Karpas-422 (cell line): ENCODE results near the gene JARID2. TPM values are rescaled to one million over a fixed set of nuclear protein-coding genes. Genes with fewer than 3 reads are reported as not detected.

Experiments used
- DNase-seq: peaks from one replicate; pipeline ENCODE4 v3.0.0-alpha.2; 2015
- H2AFZ ChIP-seq: fragments of 200-600 bp; sonication (generic); 2 replicates; pipeline ENCODE4 v1.6.1; 2014; ENCODE audit warnings: antibody characterized with exemption, low read length, mixed read lengths
- H3K27ac ChIP-seq: fragments of 200-600 bp; sonication (generic); 2 replicates; pipeline ENCODE4 v1.5.1; 2014; ENCODE audit warnings: mild to moderate bottlenecking, low read length, moderate library complexity
- H3K27me3 ChIP-seq: fragments of 200-600 bp; sonication (generic); 2 replicates; pipeline ENCODE4 v1.6.1; 2014; ENCODE audit warnings: low read length, mixed read lengths
- H3K36me3 ChIP-seq: fragments of 200-600 bp; sonication (generic); 2 replicates; pipeline ENCODE4 v1.6.1; 2014; ENCODE audit warnings: low read length, mixed read lengths; ENCODE audit not compliant: insufficient read depth
- H3K4me1 ChIP-seq: fragments of 200-600 bp; sonication (generic); 2 replicates; pipeline ENCODE4 v1.6.1; 2014; ENCODE audit warnings: mild to moderate bottlenecking, low read length, mixed read lengths
- H3K4me2 ChIP-seq: fragments of 200-600 bp; sonication (generic); 2 replicates; pipeline ENCODE4 v1.6.1; 2014; ENCODE audit warnings: low read length, low read depth, mild to moderate bottlenecking; ENCODE audit not compliant: poor library complexity, severe bottlenecking
- H3K4me3 ChIP-seq: fragments of 200-600 bp; sonication (generic); 2 replicates; pipeline ENCODE4 v1.5.1; 2014; ENCODE audit warnings: mild to moderate bottlenecking, antibody characterized with exemption, low read length, mixed read lengths
- H3K79me2 ChIP-seq: fragments of 200-600 bp; sonication (generic); 2 replicates; pipeline ENCODE4 v1.6.1; 2014; ENCODE audit warnings: mild to moderate bottlenecking, low read length, mixed read lengths
- H3K9ac ChIP-seq: fragments of 200-600 bp; sonication (generic); 2 replicates; pipeline ENCODE4 v1.6.0; 2014; ENCODE audit warnings: low read length
- H3K9me2 ChIP-seq: fragments of 200-600 bp; sonication (generic), shearing (Covaris generic); replicated peaks from 2 replicates; pipeline ENCODE4 v1.6.0; 2014; ENCODE audit warnings: mild to moderate bottlenecking, low read length, moderate library complexity; ENCODE audit not compliant: insufficient read depth
- H3K9me3 ChIP-seq: fragments of 300-700, 200-600 bp; sonication (generic); 2 replicates; pipeline ENCODE4 v1.6.1; 2014; ENCODE audit warnings: low read length, mixed read lengths
- H4K20me1 ChIP-seq: fragments of 200-600 bp; sonication (generic); 2 replicates; pipeline ENCODE4 v1.6.1; 2014; ENCODE audit warnings: mild to moderate bottlenecking, antibody characterized with exemption, low read length, low read depth; ENCODE audit not compliant: insufficient read depth
- total RNA-seq: library from RNA; depleted of rRNA; stranded (reverse); fragments of >200 nt; shearing (Covaris generic); gene quantifications from 2 replicates; pipeline ENCODE4 v1.2.3, GENCODE V29; 2014; ENCODE audit warnings: low replicate concordance

Gene JARID2
- total RNA-seq, 1 experiment from 2014 or later, result 2.8 TPM

DNA sequence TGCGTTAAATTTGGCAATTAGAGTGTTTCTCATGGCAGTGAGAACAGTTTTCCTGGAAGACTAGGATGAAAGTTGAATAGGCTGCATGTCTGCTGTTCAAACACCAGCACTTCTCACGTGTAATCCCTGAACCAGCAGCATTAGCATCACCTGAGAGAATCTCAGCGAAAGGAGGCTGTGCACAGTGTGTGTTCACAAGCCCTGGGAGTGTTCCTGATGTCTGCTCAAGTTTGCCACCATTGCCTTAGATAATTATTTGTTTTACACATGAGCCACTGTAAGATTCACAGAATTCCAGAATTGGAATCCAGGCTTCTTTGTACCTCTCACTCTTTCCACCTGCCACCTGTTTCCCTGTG lies 117.3 kb downstream of the JARID2 start:
- H3K9me3 ChIP-seq, result no peaks in the 10 kb centered on the region
- no peak overlapping the region for H3K4me3 ChIP-seq
- no peaks in the 10 kb centered on the region for H3K36me3 ChIP-seq
- H3K4me2 ChIP-seq, result no peak overlapping the region
- no peak overlapping the region for H2AFZ ChIP-seq
- H3K27ac ChIP-seq, result no peak overlapping the region
- no peak for DNase-seq
- peaks cover 3% of the 10 kb centered on the region; the same call in 1 of the 2 replicates for H3K4me1 ChIP-seq
- H3K9ac ChIP-seq, result no peak overlapping the region
- H3K9me2 ChIP-seq, result no peaks in the 10 kb centered on the region
- H4K20me1 ChIP-seq, result peaks cover 73% of the 10 kb centered on the region
- H3K27me3 ChIP-seq, result no peaks in the 10 kb centered on the region
- no peaks in the 10 kb centered on the region for H3K79me2 ChIP-seq

DNA sequence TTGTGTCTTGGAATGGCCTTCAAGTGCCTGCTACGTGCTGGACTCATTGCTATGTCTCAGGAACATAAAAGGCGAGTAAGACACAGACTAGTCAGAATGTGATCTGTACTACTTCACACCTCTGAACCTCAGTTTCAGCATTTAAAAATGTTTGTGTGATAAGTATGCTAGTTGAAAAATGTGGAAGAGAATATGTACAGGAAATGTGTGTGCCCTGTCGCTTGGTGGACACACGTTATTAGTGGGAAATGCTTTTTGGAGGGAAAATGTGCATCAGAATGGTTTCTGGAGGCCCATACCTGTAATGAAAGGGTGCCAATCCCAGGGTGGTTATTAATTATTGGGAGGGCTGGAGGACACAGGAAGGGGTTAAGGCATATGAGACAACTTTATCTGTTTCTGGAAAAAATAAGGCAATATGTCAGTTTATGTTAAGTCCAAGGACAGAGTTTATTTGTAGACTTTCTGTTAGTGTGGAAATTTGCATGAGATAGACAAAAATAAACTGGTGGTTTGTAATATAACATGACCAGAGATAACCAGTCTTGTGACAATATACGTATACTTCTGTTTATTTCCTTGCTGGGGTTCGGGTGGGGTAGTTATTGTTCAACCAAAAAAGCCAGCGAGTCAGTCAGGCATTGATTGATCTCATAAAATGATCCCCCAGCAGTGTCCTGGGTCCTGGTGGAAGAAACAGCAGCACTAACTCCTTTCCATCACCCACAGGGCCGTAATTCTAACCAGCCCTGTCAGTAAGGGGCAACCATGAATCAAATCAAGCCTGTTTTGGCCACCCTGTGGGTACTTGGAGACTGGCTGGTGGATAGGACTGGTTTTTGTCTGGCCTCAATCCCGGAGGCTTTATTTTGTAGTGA lies 117.9 kb downstream of the JARID2 start:
- Histone ChIP-seq H3K4me1 (peaks cover 3% of the 10 kb centered on the region; the same call in 1 of the 2 replicates), H3K4me2 (no peak overlapping the region), H3K79me2 (no peaks in the 10 kb centered on the region)

DNA sequence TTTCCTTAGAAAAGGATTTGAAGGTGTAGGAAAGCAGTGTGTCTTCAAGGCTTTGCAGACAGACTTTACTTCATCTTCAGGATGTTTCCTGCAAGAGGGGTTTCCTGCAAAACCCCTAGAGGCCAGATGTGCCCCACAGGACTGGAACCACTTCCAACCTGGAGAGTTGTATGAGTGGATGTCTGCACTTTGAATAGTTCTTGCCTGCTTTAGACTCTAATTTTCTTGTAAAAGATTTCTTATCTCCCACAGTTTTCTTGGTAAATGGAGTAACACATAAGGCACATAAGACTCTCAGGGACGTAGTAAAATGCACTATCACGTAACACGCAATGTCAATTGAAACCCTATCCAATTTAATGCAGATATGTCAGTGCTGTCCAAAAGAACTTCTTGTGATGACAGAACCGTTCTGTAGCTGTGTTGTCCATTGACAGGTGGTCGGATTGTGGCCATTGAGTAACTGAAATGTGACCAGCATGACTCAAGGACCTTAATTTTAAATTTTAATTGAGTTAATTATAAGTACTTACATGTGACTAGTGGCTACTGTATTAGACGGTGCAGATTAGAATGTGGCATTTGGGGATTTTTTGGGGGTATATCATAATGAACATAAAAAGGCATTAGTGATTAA lies 118.7 kb downstream of the JARID2 start:
- Histone ChIP-seq H2AFZ (no peak overlapping the region), H3K4me2 (no peak overlapping the region), H3K4me3 (no peak overlapping the region), H3K9me2 (no peaks in the 10 kb centered on the region), H3K9ac (no peak overlapping the region), H4K20me1 (peaks cover 71% of the 10 kb centered on the region), H3K27me3 (no peaks in the 10 kb centered on the region), H3K79me2 (no peaks in the 10 kb centered on the region), H3K27ac (no peak overlapping the region), H3K9me3 (no peaks in the 10 kb centered on the region), H3K4me1 (peaks cover under 1% of the 10 kb centered on the region; the same call in 1 of the 2 replicates), H3K36me3 (no peaks in the 10 kb centered on the region)
- no peak for DNase-seq

More for the DNA sequence above, 117.9 kb downstream of the JARID2 start:
- Histone ChIP-seq H3K27ac (no peak overlapping the region), H3K36me3 (no peaks in the 10 kb centered on the region), H3K9me3 (no peaks in the 10 kb centered on the region), H2AFZ (no peak overlapping the region), H3K27me3 (no peaks in the 10 kb centered on the region), H3K9ac (no peak overlapping the region), H3K4me3 (no peak overlapping the region), H3K9me2 (no peaks in the 10 kb centered on the region), H4K20me1 (peaks cover 76% of the 10 kb centered on the region)
- no peak for DNase-seq

DNA sequence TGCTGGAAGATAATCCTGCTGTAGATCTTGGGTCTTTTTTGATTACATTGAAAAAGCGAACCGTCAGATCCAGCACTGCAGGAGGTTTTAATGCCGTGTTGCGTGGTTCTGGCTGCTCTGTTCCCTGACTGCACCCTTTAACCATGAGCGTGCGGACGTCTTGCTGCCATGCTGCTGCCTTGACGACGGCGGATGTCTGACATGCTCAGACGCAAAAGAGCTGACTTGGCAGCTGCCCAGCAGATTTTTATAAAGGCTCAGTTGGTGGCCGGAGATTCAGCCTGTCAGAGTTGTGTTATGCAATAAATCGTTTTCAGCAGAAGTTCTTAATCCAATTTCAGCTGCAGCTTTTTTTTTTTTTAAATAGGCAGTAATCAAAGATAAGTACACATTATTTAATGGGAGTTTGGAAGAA lies 119.4 kb downstream of the JARID2 start:
- H3K9me2 ChIP-seq, result no peaks in the 10 kb centered on the region
- H3K79me2 ChIP-seq, result no peaks in the 10 kb centered on the region
- no peaks in the 10 kb centered on the region for H3K36me3 ChIP-seq
- no peak overlapping the region for H3K4me3 ChIP-seq
- no peaks in the 10 kb centered on the region for H3K4me1 ChIP-seq
- DNase-seq, result no peak
- H4K20me1 ChIP-seq, result peaks cover 75% of the 10 kb centered on the region
- no peak overlapping the region for H3K27ac ChIP-seq
- no peak overlapping the region for H2AFZ ChIP-seq
- no peaks in the 10 kb centered on the region for H3K9me3 ChIP-seq
- H3K27me3 ChIP-seq, result no peaks in the 10 kb centered on the region
- no peak overlapping the region for H3K4me2 ChIP-seq
- H3K9ac ChIP-seq, result no peak overlapping the region

DNA sequence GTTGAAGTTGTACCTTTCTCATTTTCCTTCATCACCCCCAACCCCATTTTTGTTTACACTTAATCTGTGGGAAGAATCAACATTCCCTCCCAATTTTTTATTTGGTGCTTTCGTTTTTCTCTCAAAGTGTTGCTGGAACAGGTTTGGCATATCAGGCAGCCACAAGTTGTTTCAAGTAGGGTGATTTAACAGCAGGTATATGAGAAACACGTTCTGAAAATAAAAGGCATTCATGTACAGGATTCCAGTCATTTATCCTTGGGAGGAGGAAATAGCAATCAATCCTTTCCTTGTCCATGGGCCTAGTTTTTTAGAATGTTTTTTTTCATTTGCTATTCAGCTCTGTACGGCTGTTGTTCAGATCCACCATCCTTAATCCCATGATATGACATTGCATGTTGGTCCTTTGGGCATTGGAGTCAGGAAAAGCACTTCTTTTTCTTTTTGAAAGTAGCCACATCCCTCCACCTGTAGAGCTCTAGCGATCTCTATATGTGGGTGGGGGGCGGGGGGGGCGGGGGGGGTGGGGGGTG lies 120.2 kb downstream of the JARID2 start:
- Histone ChIP-seq H3K9me3 (no peaks in the 10 kb centered on the region), H3K27ac (no peak overlapping the region), H3K27me3 (no peaks in the 10 kb centered on the region), H3K79me2 (no peaks in the 10 kb centered on the region), H3K4me1 (no peaks in the 10 kb centered on the region), H3K9ac (no peak overlapping the region), H3K4me2 (no peak overlapping the region), H3K36me3 (no peaks in the 10 kb centered on the region), H3K4me3 (no peak overlapping the region), H3K9me2 (no peaks in the 10 kb centered on the region), H2AFZ (no peak overlapping the region), H4K20me1 (peaks cover 77% of the 10 kb centered on the region)
- no peak for DNase-seq

DNA sequence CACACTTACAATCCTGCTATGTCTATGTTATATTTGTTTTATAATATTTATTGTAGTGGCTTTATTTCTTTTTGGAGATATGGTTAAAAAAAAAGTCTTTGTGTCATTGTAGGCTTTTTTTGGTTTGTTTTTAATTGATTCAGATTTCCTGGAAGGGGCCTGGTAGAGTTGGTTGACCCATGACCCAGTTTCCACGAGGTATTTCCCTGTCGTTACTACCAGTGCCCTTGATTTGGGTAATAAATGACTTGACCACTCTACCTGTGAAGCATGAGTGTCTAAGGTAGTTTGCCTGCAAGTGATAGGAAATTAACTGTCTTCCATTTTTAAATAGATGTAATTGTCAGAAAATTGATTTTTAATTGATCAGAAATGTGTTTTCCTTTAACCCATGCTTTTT lies 121.0 kb downstream of the JARID2 start:
- Histone ChIP-seq H3K9ac (no peak overlapping the region), H3K27ac (no peak overlapping the region), H3K79me2 (no peaks in the 10 kb centered on the region), H3K9me3 (no peaks in the 10 kb centered on the region), H4K20me1 (peaks cover 78% of the 10 kb centered on the region), H2AFZ (no peak overlapping the region), H3K36me3 (no peaks in the 10 kb centered on the region), H3K4me3 (no peak overlapping the region), H3K4me1 (no peaks in the 10 kb centered on the region), H3K27me3 (no peaks in the 10 kb centered on the region), H3K4me2 (no peak overlapping the region), H3K9me2 (no peaks in the 10 kb centered on the region)
- DNase-seq, result no peak

DNA sequence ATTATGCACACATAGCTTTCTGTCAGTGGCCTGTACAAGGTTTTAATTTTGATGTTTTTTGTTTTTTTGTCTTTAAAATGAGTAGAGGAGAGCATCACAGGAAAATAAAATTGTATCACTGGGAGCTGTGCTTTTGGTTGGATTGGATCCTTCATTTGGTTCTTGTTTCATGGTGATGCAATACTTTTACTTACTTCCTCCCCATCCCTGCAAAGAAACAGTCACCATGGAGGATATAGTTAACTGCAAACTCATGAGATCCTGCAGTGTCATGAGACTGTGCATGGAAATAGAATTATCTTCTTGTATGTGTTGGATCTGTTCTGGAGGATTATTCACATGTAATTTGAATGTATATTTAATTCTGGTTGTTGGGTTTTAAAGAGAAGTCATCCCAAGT lies 122.3 kb downstream of the JARID2 start:
- peaks cover 73% of the 10 kb centered on the region for H4K20me1 ChIP-seq
- H3K79me2 ChIP-seq, result no peaks in the 10 kb centered on the region
- H3K4me3 ChIP-seq, result no peak overlapping the region

DNA sequence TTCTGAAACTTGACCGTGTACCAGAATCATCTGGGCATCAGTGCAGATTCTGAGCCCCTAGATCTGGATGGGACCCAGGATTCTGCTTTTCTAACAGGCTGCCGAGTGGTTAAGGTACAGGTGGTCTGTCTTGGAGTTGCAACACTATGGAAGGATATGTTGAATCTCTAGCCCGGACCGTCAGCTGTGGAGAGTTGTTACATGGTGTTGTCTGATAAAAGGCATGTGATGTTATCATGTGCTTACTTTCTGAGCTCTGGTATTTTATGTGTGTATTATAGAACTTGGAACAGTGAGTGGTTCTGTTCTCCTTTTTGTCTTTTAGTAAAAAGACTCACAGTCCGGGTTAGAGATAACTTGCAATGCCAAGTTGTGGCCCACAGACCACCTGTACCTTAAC lies 123.0 kb downstream of the JARID2 start:
- Histone ChIP-seq H3K4me2 (no peak overlapping the region), H3K4me1 (no peaks in the 10 kb centered on the region)
- DNase-seq, result no peak

More for the DNA sequence above, 122.3 kb downstream of the JARID2 start:
- Histone ChIP-seq H3K36me3 (no peaks in the 10 kb centered on the region), H2AFZ (no peak overlapping the region), H3K9me2 (no peaks in the 10 kb centered on the region), H3K27ac (no peak overlapping the region), H3K27me3 (no peaks in the 10 kb centered on the region), H3K4me2 (no peak overlapping the region), H3K9ac (no peak overlapping the region), H3K9me3 (no peaks in the 10 kb centered on the region), H3K4me1 (no peaks in the 10 kb centered on the region)
- no peak for DNase-seq

More for the DNA sequence above, 123.0 kb downstream of the JARID2 start:
- Histone ChIP-seq H3K9ac (no peak overlapping the region), H3K27ac (no peak overlapping the region), H3K36me3 (no peaks in the 10 kb centered on the region), H3K4me3 (no peak overlapping the region), H2AFZ (no peak overlapping the region), H3K27me3 (no peaks in the 10 kb centered on the region), H4K20me1 (peaks cover 74% of the 10 kb centered on the region), H3K79me2 (no peaks in the 10 kb centered on the region), H3K9me2 (no peaks in the 10 kb centered on the region), H3K9me3 (no peaks in the 10 kb centered on the region)
